ENCODE data around the gene IGFBPL1. TPM values are rescaled to one million over a fixed set of nuclear protein-coding genes. Genes with fewer than 3 reads are reported as not detected.
A peak's percentile ranks its signal among the peaks of the same experiment; 100 is the strongest.

The IGFBPL1 gene
- total and polyA plus RNA-seq, 2 of the 13 experiments (the other 11 are each of a cell fraction or from before 2014, with no cell fraction given) = 0.24 TPM; not detected in 1

DNA sequence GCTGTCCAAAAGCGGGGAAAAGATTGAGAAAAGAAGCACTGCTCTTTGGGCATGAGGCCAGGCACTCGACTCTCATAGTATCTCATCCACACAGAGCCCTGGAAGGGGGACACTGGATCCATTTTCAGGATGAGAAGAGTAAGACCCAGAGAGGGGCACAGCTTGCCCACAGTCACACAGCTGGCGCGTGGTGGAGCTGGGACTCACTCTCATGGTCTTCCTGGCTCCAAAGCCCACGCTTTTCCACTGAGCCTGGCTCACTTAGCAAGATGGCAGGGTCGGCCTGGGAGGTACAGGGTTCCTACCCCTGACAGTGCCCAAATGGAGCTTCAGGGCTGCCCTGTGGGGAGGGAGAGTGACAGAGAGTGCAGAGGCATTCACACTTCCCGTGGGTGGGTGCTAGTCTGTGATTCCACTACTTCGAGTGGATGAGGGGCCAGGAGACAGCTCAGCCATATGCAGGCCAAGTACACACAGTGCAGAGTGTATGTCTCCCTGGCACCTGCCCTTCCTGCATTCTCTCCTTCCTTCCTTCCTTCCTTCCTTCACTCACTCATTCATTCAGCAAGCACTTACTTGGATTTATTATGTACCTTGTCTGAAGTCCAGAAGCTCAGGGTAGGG, 18.3 kb upstream of the IGFBPL1 start (continued):
- TF ChIP-seq, protein P1, sequence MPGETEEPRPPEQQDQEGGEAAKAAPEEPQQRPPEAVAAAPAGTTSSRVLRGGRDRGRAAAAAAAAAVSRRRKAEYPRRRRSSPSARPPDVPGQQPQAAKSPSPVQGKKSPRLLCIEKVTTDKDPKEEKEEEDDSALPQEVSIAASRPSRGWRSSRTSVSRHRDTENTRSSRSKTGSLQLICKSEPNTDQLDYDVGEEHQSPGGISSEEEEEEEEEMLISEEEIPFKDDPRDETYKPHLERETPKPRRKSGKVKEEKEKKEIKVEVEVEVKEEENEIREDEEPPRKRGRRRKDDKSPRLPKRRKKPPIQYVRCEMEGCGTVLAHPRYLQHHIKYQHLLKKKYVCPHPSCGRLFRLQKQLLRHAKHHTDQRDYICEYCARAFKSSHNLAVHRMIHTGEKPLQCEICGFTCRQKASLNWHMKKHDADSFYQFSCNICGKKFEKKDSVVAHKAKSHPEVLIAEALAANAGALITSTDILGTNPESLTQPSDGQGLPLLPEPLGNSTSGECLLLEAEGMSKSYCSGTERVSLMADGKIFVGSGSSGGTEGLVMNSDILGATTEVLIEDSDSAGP (CRISPR knock-in tag; IDR thresholded peaks at IDR 0.05; ENCODE audit: borderline replicate concordance) = 0 out of 2 replicates have a peak, but pooled peaks have one; percentile 11
- TF ChIP-seq ZNF484 (CRISPR knock-in tag; IDR thresholded peaks at IDR 0.05; ENCODE audit: borderline replicate concordance, low read depth) (no peak), ZNF672 (CRISPR knock-in tag; IDR thresholded peaks at IDR 0.05) (no peak), ZBTB8A (CRISPR knock-in tag; IDR thresholded peaks at IDR 0.05; ENCODE audit: borderline replicate concordance, low read depth) (no peak), ZNF768 (CRISPR knock-in tag; IDR thresholded peaks at IDR 0.05) (peak; percentile 85; the same call in 1 of the 2 replicates), ZNF629 (CRISPR knock-in tag; conservative IDR thresholded peaks at IDR 0.05) (peak; percentile 66), AHR (CRISPR knock-in tag; IDR thresholded peaks at IDR 0.05) (no peak), ZNF468 (CRISPR knock-in tag; IDR thresholded peaks at IDR 0.05) (no peak), MBD4 (IDR thresholded peaks at IDR 0.05; ENCODE audit: borderline replicate concordance, low read length) (no peak)
- TF ChIP-seq, protein P2, sequence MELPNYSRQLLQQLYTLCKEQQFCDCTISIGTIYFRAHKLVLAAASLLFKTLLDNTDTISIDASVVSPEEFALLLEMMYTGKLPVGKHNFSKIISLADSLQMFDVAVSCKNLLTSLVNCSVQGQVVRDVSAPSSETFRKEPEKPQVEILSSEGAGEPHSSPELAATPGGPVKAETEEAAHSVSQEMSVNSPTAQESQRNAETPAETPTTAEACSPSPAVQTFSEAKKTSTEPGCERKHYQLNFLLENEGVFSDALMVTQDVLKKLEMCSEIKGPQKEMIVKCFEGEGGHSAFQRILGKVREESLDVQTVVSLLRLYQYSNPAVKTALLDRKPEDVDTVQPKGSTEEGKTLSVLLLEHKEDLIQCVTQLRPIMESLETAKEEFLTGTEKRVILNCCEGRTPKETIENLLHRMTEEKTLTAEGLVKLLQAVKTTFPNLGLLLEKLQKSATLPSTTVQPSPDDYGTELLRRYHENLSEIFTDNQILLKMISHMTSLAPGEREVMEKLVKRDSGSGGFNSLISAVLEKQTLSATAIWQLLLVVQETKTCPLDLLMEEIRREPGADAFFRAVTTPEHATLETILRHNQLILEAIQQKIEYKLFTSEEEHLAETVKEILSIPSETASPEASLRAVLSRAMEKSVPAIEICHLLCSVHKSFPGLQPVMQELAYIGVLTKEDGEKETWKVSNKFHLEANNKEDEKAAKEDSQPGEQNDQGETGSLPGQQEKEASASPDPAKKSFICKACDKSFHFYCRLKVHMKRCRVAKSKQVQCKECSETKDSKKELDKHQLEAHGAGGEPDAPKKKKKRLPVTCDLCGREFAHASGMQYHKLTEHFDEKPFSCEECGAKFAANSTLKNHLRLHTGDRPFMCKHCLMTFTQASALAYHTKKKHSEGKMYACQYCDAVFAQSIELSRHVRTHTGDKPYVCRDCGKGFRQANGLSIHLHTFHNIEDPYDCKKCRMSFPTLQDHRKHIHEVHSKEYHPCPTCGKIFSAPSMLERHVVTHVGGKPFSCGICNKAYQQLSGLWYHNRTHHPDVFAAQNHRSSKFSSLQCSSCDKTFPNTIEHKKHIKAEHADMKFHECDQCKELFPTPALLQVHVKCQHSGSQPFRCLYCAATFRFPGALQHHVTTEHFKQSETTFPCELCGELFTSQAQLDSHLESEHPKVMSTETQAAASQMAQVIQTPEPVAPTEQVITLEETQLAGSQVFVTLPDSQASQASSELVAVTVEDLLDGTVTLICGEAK (IDR thresholded peaks at IDR 0.05) = no peak
- TF ChIP-seq, protein P2 (CRISPR knock-in tag; IDR thresholded peaks at IDR 0.05) = no peak
- TF ChIP-seq, protein P3, sequence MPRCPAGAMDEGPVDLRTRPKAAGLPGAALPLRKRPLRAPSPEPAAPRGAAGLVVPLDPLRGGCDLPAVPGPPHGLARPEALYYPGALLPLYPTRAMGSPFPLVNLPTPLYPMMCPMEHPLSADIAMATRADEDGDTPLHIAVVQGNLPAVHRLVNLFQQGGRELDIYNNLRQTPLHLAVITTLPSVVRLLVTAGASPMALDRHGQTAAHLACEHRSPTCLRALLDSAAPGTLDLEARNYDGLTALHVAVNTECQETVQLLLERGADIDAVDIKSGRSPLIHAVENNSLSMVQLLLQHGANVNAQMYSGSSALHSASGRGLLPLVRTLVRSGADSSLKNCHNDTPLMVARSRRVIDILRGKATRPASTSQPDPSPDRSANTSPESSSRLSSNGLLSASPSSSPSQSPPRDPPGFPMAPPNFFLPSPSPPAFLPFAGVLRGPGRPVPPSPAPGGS (CRISPR knock-in tag; IDR thresholded peaks at IDR 0.05) = no peak
- TF ChIP-seq, protein P4, sequence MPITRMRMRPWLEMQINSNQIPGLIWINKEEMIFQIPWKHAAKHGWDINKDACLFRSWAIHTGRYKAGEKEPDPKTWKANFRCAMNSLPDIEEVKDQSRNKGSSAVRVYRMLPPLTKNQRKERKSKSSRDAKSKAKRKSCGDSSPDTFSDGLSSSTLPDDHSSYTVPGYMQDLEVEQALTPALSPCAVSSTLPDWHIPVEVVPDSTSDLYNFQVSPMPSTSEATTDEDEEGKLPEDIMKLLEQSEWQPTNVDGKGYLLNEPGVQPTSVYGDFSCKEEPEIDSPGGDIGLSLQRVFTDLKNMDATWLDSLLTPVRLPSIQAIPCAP (CRISPR knock-in tag; IDR thresholded peaks at IDR 0.05; ENCODE audit: low read depth) = no peak

Data from HepG2 (cell line).